Measurements from ENCODE around the gene ATXN1.

- TF ChIP-seq, protein P1, sequence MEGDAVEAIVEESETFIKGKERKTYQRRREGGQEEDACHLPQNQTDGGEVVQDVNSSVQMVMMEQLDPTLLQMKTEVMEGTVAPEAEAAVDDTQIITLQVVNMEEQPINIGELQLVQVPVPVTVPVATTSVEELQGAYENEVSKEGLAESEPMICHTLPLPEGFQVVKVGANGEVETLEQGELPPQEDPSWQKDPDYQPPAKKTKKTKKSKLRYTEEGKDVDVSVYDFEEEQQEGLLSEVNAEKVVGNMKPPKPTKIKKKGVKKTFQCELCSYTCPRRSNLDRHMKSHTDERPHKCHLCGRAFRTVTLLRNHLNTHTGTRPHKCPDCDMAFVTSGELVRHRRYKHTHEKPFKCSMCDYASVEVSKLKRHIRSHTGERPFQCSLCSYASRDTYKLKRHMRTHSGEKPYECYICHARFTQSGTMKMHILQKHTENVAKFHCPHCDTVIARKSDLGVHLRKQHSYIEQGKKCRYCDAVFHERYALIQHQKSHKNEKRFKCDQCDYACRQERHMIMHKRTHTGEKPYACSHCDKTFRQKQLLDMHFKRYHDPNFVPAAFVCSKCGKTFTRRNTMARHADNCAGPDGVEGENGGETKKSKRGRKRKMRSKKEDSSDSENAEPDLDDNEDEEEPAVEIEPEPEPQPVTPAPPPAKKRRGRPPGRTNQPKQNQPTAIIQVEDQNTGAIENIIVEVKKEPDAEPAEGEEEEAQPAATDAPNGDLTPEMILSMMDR (IDR thresholded peaks at IDR 0.05): no peak
- TF ChIP-seq POLR2A (IDR thresholded peaks at IDR 0.05; ENCODE audit: low read length): no peak
- no peak for TF ChIP-seq MAX (IDR thresholded peaks at IDR 0.05)
- no peak for TF ChIP-seq JUNB (IDR thresholded peaks at IDR 0.05)
- TF ChIP-seq RCOR1 (IDR thresholded peaks at IDR 0.05; ENCODE audit: low read depth, low read length): no peak
- TF ChIP-seq HOXA7 (CRISPR knock-in tag; IDR thresholded peaks at IDR 0.05): no peak
- TF ChIP-seq EP300 (IDR thresholded peaks at IDR 0.05): no peak
- TF ChIP-seq, protein P2, sequence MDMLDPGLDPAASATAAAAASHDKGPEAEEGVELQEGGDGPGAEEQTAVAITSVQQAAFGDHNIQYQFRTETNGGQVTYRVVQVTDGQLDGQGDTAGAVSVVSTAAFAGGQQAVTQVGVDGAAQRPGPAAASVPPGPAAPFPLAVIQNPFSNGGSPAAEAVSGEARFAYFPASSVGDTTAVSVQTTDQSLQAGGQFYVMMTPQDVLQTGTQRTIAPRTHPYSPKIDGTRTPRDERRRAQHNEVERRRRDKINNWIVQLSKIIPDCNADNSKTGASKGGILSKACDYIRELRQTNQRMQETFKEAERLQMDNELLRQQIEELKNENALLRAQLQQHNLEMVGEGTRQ (IDR thresholded peaks at IDR 0.05): no peak
Observed at GRCh38 chr6:16777794-16778193, 16.5 kb upstream of the ATXN1 start.
